Stimulated activated CD8-positive, alpha-beta memory T cell treated with anti-CD3 and anti-CD28 coated beads, Interleukin-15, amount 100 ng/mL, for 48 hours (primary cell): Measurements from ENCODE around the gene CADPS.

ENCODE experiments used
- DNase-seq, 2 donors: peaks; one replicate each; pipeline ENCODE4 v3.0.0-alpha.2; 2020; ENCODE audit warnings: low read depth in 2 of 2

Gene CADPS

GRCh38 chr3:62873761-62874710, 1.2 kb downstream of the CADPS start:
- DNase-seq, result no peak

- no peak for DNase-seq
Observed at GRCh38 chr3:62873451-62873760, 1.8 kb downstream of the CADPS start.

GRCh38 chr3:62872318-62872717, 2.9 kb downstream of the CADPS start:
- DNase-seq, result no peak

GRCh38 chr3:62870321-62870720, 4.9 kb downstream of the CADPS start:
- DNase-seq, result no peak

GRCh38 chr3:62863648-62864047, 11.6 kb downstream of the CADPS start:
- no peak for DNase-seq

- no peak for DNase-seq
Observed at GRCh38 chr3:62859203-62859791, 15.9 kb downstream of the CADPS start.

- DNase-seq, result no peak
Observed at GRCh38 chr3:62845996-62846395, 29.2 kb downstream of the CADPS start.

- DNase-seq, result no peak
Observed at GRCh38 chr3:62843508-62843907, 31.7 kb downstream of the CADPS start.

- no peak for DNase-seq
Observed at GRCh38 chr3:62839748-62840147, 35.5 kb downstream of the CADPS start.

GRCh38 chr3:62837145-62837787, 38.0 kb downstream of the CADPS start:
- DNase-seq, result no peak

- DNase-seq, result no peak
Observed at GRCh38 chr3:62835554-62836236, 39.5 kb downstream of the CADPS start.

- no peak for DNase-seq
Observed at GRCh38 chr3:62833538-62833937, 41.7 kb downstream of the CADPS start.

- no peak for DNase-seq
Observed at GRCh38 chr3:62832553-62832952, 42.7 kb downstream of the CADPS start.

GRCh38 chr3:62830727-62831322, 44.4 kb downstream of the CADPS start:
- no peak for DNase-seq

GRCh38 chr3:62827550-62827949, 47.7 kb downstream of the CADPS start:
- DNase-seq, result no peak

- DNase-seq, result no peak
Observed at GRCh38 chr3:62824965-62825592, 50.1 kb downstream of the CADPS start.

GRCh38 chr3:62823461-62824050, 51.7 kb downstream of the CADPS start:
- DNase-seq, result no peak

GRCh38 chr3:62822905-62823304, 52.3 kb downstream of the CADPS start:
- no peak for DNase-seq

GRCh38 chr3:62818347-62818746, 56.9 kb downstream of the CADPS start:
- DNase-seq, result no peak

GRCh38 chr3:62817678-62818077, 57.5 kb downstream of the CADPS start:
- no peak for DNase-seq

GRCh38 chr3:62815981-62816380, 59.2 kb downstream of the CADPS start:
- no peak for DNase-seq
